ENCODE measurements around the gene SESN2.

GRCh38 chr1:28258628-28259251 lies 578 bp upstream of the SESN2 start:
- TF ChIP-seq CTCF (conservative IDR thresholded peaks at IDR 0.05) (no peak), EZH2 (IDR thresholded peaks at IDR 0.05; ENCODE audit: low read depth) (no peak)
